ENCODE data around the gene CHRNE. TPM values are rescaled to one million over a fixed set of nuclear protein-coding genes. Genes with fewer than 3 reads are reported as not detected.

Gene CHRNE
- total and polyA plus RNA-seq, 2 of the 13 experiments (the other 11 are each of a cell fraction or from before 2014, with no cell fraction given), result 0.53 to 0.59 TPM

GRCh38 chr17:4947411-4948165 is 44.7 kb upstream of the CHRNE start (continued):
- no peak for TF ChIP-seq CENPT (CRISPR knock-in tag; IDR thresholded peaks at IDR 0.05; ENCODE audit: low read depth)
- no peak for TF ChIP-seq NR3C1 (CRISPR knock-in tag; IDR thresholded peaks at IDR 0.05)
- no peak; the same call in 1 of the 2 replicates for TF ChIP-seq ZNF607 (CRISPR knock-in tag; IDR thresholded peaks at IDR 0.05; ENCODE audit: borderline replicate concordance)
- TF ChIP-seq ZBTB21 (CRISPR knock-in tag; IDR thresholded peaks at IDR 0.05), result no peak
- TF ChIP-seq HHEX (CRISPR knock-in tag; IDR thresholded peaks at IDR 0.05), result no peak
- TF ChIP-seq GATA4 (IDR thresholded peaks at IDR 0.05; ENCODE audit: borderline replicate concordance, low read depth), result no peak
- TF ChIP-seq NFATC3 (CRISPR knock-in tag; IDR thresholded peaks at IDR 0.05), result no peak
- TF ChIP-seq YEATS4 (CRISPR knock-in tag; IDR thresholded peaks at IDR 0.05; ENCODE audit: borderline replicate concordance), result peak; percentile 31; the same call in 1 of the 2 replicates
- peak; percentile 31; the same call in 1 of the 2 replicates for TF ChIP-seq ARNTL (CRISPR knock-in tag; IDR thresholded peaks at IDR 0.05)
- no peak for TF ChIP-seq HOXA3 (CRISPR knock-in tag; IDR thresholded peaks at IDR 0.05)
- TF ChIP-seq CEBPB (IDR thresholded peaks at IDR 0.05; ENCODE audit: borderline replicate concordance, low read depth, low read length), result no peak
- TF ChIP-seq RFX1 (IDR thresholded peaks at IDR 0.05), result no peak
- peak; percentile 44; the same call in 1 of the 2 replicates for TF ChIP-seq ZNF543 (CRISPR knock-in tag; IDR thresholded peaks at IDR 0.05)
- no peak for TF ChIP-seq WIZ (CRISPR knock-in tag; IDR thresholded peaks at IDR 0.05)
- TF ChIP-seq ZNF782 (CRISPR knock-in tag; IDR thresholded peaks at IDR 0.05; ENCODE audit: borderline replicate concordance), result no peak
- no peak for TF ChIP-seq ZFP41 (CRISPR knock-in tag; IDR thresholded peaks at IDR 0.05; ENCODE audit: borderline replicate concordance)
- TF ChIP-seq, protein P1, sequence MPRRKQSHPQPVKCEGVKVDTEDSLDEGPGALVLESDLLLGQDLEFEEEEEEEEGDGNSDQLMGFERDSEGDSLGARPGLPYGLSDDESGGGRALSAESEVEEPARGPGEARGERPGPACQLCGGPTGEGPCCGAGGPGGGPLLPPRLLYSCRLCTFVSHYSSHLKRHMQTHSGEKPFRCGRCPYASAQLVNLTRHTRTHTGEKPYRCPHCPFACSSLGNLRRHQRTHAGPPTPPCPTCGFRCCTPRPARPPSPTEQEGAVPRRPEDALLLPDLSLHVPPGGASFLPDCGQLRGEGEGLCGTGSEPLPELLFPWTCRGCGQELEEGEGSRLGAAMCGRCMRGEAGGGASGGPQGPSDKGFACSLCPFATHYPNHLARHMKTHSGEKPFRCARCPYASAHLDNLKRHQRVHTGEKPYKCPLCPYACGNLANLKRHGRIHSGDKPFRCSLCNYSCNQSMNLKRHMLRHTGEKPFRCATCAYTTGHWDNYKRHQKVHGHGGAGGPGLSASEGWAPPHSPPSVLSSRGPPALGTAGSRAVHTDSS (CRISPR knock-in tag; conservative IDR thresholded peaks at IDR 0.05), result no peak
- TF ChIP-seq BHLHE40 (IDR thresholded peaks at IDR 0.05; ENCODE audit: low read length), result no peak
- no peak for TF ChIP-seq FOXA3 (CRISPR knock-in tag; IDR thresholded peaks at IDR 0.05)
- no peak for TF ChIP-seq ZNF446 (CRISPR knock-in tag; IDR thresholded peaks at IDR 0.05)
- TF ChIP-seq RBM22 (optimal IDR thresholded peaks at IDR 0.05; ENCODE audit: low read length), result no peak
- no peak for TF ChIP-seq ZNF484 (CRISPR knock-in tag; IDR thresholded peaks at IDR 0.05; ENCODE audit: borderline replicate concordance, low read depth)
- no peak for TF ChIP-seq ZNF180 (CRISPR knock-in tag; IDR thresholded peaks at IDR 0.05; ENCODE audit: borderline replicate concordance, low read depth)
- peak; percentile 14; the same call in 1 of the 2 replicates for TF ChIP-seq ZNF501 (CRISPR knock-in tag; IDR thresholded peaks at IDR 0.05)
- peak; percentile 67 for TF ChIP-seq KLF12 (CRISPR knock-in tag; IDR thresholded peaks at IDR 0.05; ENCODE audit: borderline replicate concordance)
- 0 out of 2 replicates have a peak, but pooled peaks have one; percentile 23 for TF ChIP-seq ZSCAN30 (CRISPR knock-in tag; IDR thresholded peaks at IDR 0.05)
- TF ChIP-seq, protein P2, sequence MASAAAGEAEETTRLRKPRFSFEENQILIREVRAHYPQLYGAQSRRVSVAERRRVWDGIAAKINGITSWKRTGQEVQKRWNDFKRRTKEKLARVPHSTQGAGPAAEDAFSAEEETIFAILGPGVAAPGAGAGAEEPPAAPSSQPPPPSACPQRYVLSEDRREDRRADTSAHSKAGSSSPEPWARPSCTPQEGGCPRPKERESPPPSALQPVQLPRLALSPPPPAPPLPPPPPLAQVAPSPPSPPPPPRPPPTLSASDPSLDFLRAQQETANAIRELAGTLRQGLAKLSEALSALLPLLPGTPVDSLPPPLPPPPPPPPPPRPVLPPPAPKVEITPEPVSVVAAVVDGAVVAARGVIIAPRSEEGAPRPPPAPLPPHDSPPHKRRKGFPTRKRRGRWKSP (CRISPR knock-in tag; IDR thresholded peaks at IDR 0.05), result no peak; the same call in 1 of the 2 replicates
